HCT116 (cell line): ENCODE measurements around the gene GPC5. TPM values are rescaled to one million over a fixed set of nuclear protein-coding genes. Genes with fewer than 3 reads are reported as not detected.

Experiments
- ATAC-seq: fragments of 200-7000 bp; cut with Tn5 transposase; 2 replicates; pipeline ENCODE4 v1.9.1; 2020; ENCODE audit warnings: mild to moderate bottlenecking, moderate library complexity
- BruUV-seq: library from RNA; stranded (reverse); fragments of 400-500 nt; replicated peaks from 2 replicates; lab custom pipeline; 2021; lab: Mats Ljungman, UMichigan
- CTCF ChIA-PET: fragments of 300-600 bp; sonication (Branson Sonifier 250); formaldehyde crosslinking; loops from one replicate; lab custom pipeline; 2021; ENCODE audit warnings: antibody characterized with exemption; lab: Charles Lee
- POLR2A ChIA-PET: fragments of 300-600, 350-600 bp; sonication (Branson Sonifier 250); formaldehyde crosslinking; loops from one replicate; lab custom pipeline; 2021; ENCODE audit warnings: antibody characterized with exemption; lab: Charles Lee
- RAD21 ChIA-PET, 2 experiments: fragments of 300-600 bp; sonication (Branson Sonifier 250); formaldehyde crosslinking; loops; one replicate each; lab custom pipeline; 2023; ENCODE audit warnings: low total read pairs in 2 of 2; ENCODE audit not compliant: uncharacterized antibody in 2 of 2, unreplicated experiment in 2 of 2, low non-redundant PET in 1 of 2; lab: Charles Lee
- DNase-seq: peaks from one replicate; pipeline ENCODE4 v3.0.0-alpha.2; 2010; ENCODE audit warnings: low read depth, low spot score
- H2AFZ ChIP-seq: fragments of 200-600 bp; shearing (Covaris generic), sonication (generic); 2 replicates; pipeline ENCODE4 v1.6.1; 2017; ENCODE audit warnings: low read depth, mixed run types, mixed read lengths, antibody characterized with exemption, low read length; ENCODE audit not compliant: poor library complexity, severe bottlenecking
- H3K27ac ChIP-seq: 2 replicates; pipeline ENCODE4 v1.5.1; 2012; ENCODE audit warnings: low read depth, low read length
- H3K27me3 ChIP-seq: fragments of 200-600 bp; sonication (generic); 2 replicates; pipeline ENCODE4 v1.6.1; 2016; ENCODE audit warnings: mixed run types, low read length, mixed read lengths; ENCODE audit not compliant: insufficient read depth
- H3K36me3 ChIP-seq, 2 experiments: fragments of 200-500 bp in 1 of 2; fragments of 200-600 bp in 1 of 2; sonication (Bioruptor generic) in 1 of 2; sonication (generic) in 1 of 2; 2 replicates each; pipeline versions ENCODE4 v1.5.1 to v1.6.1; 2014 to 2016; ENCODE audit warnings: low read length in 2 of 2, inconsistent platforms in 1 of 2, mixed read lengths in 1 of 2, mixed run types in 1 of 2; ENCODE audit not compliant: insufficient read depth in 2 of 2, control insufficient read depth in 1 of 2
- H3K4me1 ChIP-seq, 2 experiments: fragments of 200-600 bp in 1 of 2; sonication (generic) in 1 of 2; 2 replicates each; pipeline versions ENCODE4 v1.5.1 to v1.6.1; 2012 to 2017; ENCODE audit warnings: low read length in 2 of 2, inconsistent platforms in 1 of 2, mild to moderate bottlenecking in 1 of 2, mixed read lengths in 1 of 2, mixed run types in 1 of 2, moderate library complexity in 1 of 2; ENCODE audit not compliant: insufficient read depth in 2 of 2, control insufficient read depth in 1 of 2
- H3K4me2 ChIP-seq: fragments of 200-600 bp; sonication (generic); 2 replicates; pipeline ENCODE4 v1.6.1; 2017; ENCODE audit warnings: mixed run types, low read length, mixed read lengths
- H3K4me3 ChIP-seq, 2 experiments: fragments of 200-600 bp in 1 of 2; sonication (generic) in 1 of 2; replicated peaks in 1 of 2; 2 replicates each; pipeline ENCODE4 v1.5.1; 2011 to 2016; ENCODE audit warnings: low read length in 2 of 2, control low read depth in 1 of 2, low read depth in 1 of 2, mild to moderate bottlenecking in 1 of 2, mixed read lengths in 1 of 2, mixed run types in 1 of 2
- H3K79me2 ChIP-seq: fragments of 200-600 bp; sonication (generic); 2 replicates; pipeline ENCODE4 v1.6.1; 2017; ENCODE audit warnings: mild to moderate bottlenecking, mixed run types, low read length, moderate library complexity, mixed read lengths; ENCODE audit not compliant: insufficient read depth
- H3K9ac ChIP-seq: fragments of 200-600 bp; sonication (generic); 2 replicates; pipeline ENCODE4 v1.6.1; 2016; ENCODE audit warnings: low read length, mixed read lengths
- H3K9me2 ChIP-seq: fragments of 200-600 bp; sonication (generic), shearing (Covaris generic); 2 replicates; pipeline ENCODE4 v1.6.1; 2017; ENCODE audit warnings: mixed run types, mild to moderate bottlenecking, moderate library complexity; ENCODE audit not compliant: insufficient read depth
- H3K9me3 ChIP-seq, 2 experiments: fragments of 200-500 bp in 1 of 2; fragments of 200-600 bp in 1 of 2; sonication (Bioruptor generic) in 1 of 2; sonication (generic) in 1 of 2; 2 replicates each; pipeline ENCODE4 v1.6.1; 2014 to 2017; ENCODE audit warnings: low read length in 2 of 2, mixed read lengths in 2 of 2, inconsistent platforms in 1 of 2, low read depth in 1 of 2, mild to moderate bottlenecking in 1 of 2, mixed run types in 1 of 2, moderate library complexity in 1 of 2; ENCODE audit not compliant: control insufficient read depth in 1 of 2, insufficient read depth in 1 of 2
- H4K20me1 ChIP-seq: fragments of 200-600 bp; sonication (generic), shearing (Covaris generic); 2 replicates; pipeline ENCODE4 v1.6.1; 2017; ENCODE audit warnings: mixed run types, mild to moderate bottlenecking, moderate library complexity; ENCODE audit not compliant: insufficient read depth
- CEBPB ChIP-seq: IDR thresholded peaks from 2 replicates; pipeline ENCODE4 v1.6.1; 2012; ENCODE audit warnings: low read depth
- ELF1 ChIP-seq: IDR thresholded peaks from 2 replicates; pipeline ENCODE4 v1.6.1; 2012; ENCODE audit warnings: low read depth, borderline replicate concordance
- EZH2 ChIP-seq: fragments of 200-600 bp; sonication (generic); IDR thresholded peaks from 2 replicates; pipeline ENCODE4 v1.6.1; 2017; ENCODE audit warnings: antibody characterized with exemption, mixed run types
- EZH2phosphoT487 ChIP-seq: fragments of 200-600 bp; IDR thresholded peaks from 2 replicates; pipeline ENCODE4 v1.6.1; 2018; ENCODE audit warnings: antibody characterized with exemption, borderline replicate concordance
- FOSL1 ChIP-seq: IDR thresholded peaks from 2 replicates; pipeline ENCODE4 v1.6.1; 2012; ENCODE audit warnings: low read depth
- JUND ChIP-seq: IDR thresholded peaks from 2 replicates; pipeline ENCODE4 v1.6.1; 2012
- POLR2A ChIP-seq: IDR thresholded peaks from 2 replicates; pipeline ENCODE4 v1.7.0; 2011; ENCODE audit warnings: borderline replicate concordance; ENCODE audit not compliant: insufficient read depth, insufficient read length; ENCODE audit errors: extremely low read depth
- POLR2AphosphoS5 ChIP-seq: IDR thresholded peaks from 2 replicates; pipeline ENCODE4 v1.6.1; 2011; ENCODE audit warnings: mild to moderate bottlenecking, low read depth, low read length, moderate library complexity
- RAD21 ChIP-seq: IDR thresholded peaks from 2 replicates; pipeline ENCODE4 v1.6.1; 2012; ENCODE audit warnings: low read depth, mild to moderate bottlenecking
- SIN3A ChIP-seq: IDR thresholded peaks from 2 replicates; pipeline ENCODE4 v1.6.1; 2012; ENCODE audit warnings: low read depth
- SP1 ChIP-seq: IDR thresholded peaks from 2 replicates; pipeline ENCODE4 v1.6.1; 2012; ENCODE audit warnings: low read depth
- TCF7L2 ChIP-seq: IDR thresholded peaks from 2 replicates; pipeline ENCODE4 v1.7.0; 2011; ENCODE audit warnings: borderline replicate concordance, inconsistent platforms; ENCODE audit not compliant: insufficient read depth, insufficient read length; ENCODE audit errors: extremely low read depth
- YY1 ChIP-seq: IDR thresholded peaks from 2 replicates; pipeline ENCODE4 v1.6.1; 2011; ENCODE audit warnings: low read length, low read depth, moderate library complexity, mild to moderate bottlenecking; ENCODE audit not compliant: insufficient replicate concordance; ENCODE audit errors: extremely low read depth
- ZBTB33 ChIP-seq: IDR thresholded peaks from 2 replicates; pipeline ENCODE4 v1.6.1; 2011; ENCODE audit warnings: mild to moderate bottlenecking, low read length, moderate library complexity; ENCODE audit not compliant: insufficient replicate concordance; ENCODE audit errors: extremely low read depth
- ZFX ChIP-seq: fragments of 450-650 bp; IDR thresholded peaks from 2 replicates; pipeline ENCODE4 v1.6.1; 2017
- ZNF274 ChIP-seq: fragments of 200-500 bp; sonication (Bioruptor generic); IDR thresholded peaks from 2 replicates; pipeline ENCODE4 v1.6.1; 2014; ENCODE audit warnings: mild to moderate bottlenecking, low read depth, low read length, inconsistent platforms
- intact Hi-C: fragments of 100-400 bp; cut with micrococcal nuclease; formaldehyde crosslinking; loops from 2 replicates; pipeline ENCODE4 v1.10.0; 2022
- total RNA-seq: library from RNA; stranded (reverse); gene quantifications from one replicate; pipeline ENCODE4 v1.2.1, GENCODE V29; 2021; ENCODE audit not compliant: unreplicated experiment
- TF ChIP-seq, protein P1 (sequence below), 3 experiments: fragments of 200-600 bp in 1 of 3; sonication (generic) in 1 of 3; IDR thresholded peaks in 2 of 3; conservative IDR thresholded peaks in 1 of 3; 2 replicates each; pipeline ENCODE4 v1.5.1; 2012 to 2017; ENCODE audit warnings: low read depth in 2 of 3, low read length in 2 of 3, antibody characterized with exemption in 1 of 3, borderline replicate concordance in 1 of 3, control low read depth in 1 of 3, mild to moderate bottlenecking in 1 of 3, mixed read lengths in 1 of 3, mixed run types in 1 of 3, moderate library complexity in 1 of 3; ENCODE audit not compliant: insufficient read depth in 1 of 3
- TF ChIP-seq, protein P2 (sequence below): IDR thresholded peaks from 2 replicates; pipeline ENCODE4 v1.6.1; 2012
- TF ChIP-seq, protein P3 (sequence below): IDR thresholded peaks from 2 replicates; pipeline ENCODE4 v1.6.1; 2012

Gene GPC5
- total RNA-seq, 1 experiment from 2014 or later = not detected

DNA sequence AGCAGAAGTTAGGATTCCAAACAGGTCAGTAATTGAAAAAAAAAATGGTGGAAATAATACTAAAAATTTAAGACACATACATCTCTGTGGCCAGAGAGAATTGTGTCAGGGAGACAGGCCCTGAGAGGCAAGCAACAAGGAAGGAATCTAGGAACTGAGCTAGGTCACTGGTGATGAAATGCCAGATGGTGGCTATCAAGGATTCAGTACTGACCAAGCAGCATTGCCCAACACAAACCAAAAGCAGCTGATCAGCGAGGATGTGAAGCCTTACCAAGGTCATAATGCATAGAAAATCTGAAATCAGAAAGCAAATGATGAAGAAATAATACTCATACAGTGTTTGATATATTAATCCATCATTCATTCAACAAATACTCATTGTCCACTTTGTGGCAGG is 905.0 kb downstream of the GPC5 start:
- H3K9ac ChIP-seq = no peak overlapping the region
- no TSS peak for BruUV-seq
- no peak for ATAC-seq
- H3K27me3 ChIP-seq = no peaks in the 10 kb centered on the region
- H3K36me3 ChIP-seq = no peaks in the 10 kb centered on the region
- RAD21 ChIA-PET = no interaction called here
- H4K20me1 ChIP-seq = no peaks in the 10 kb centered on the region
- no peak overlapping the region for H3K27ac ChIP-seq
- POLR2A ChIA-PET = no interaction called here
- DNase-seq = no peak
- H3K4me2 ChIP-seq = no peak overlapping the region
- H3K79me2 ChIP-seq = no peaks in the 10 kb centered on the region
- H2AFZ ChIP-seq = no peak overlapping the region
- H3K9me2 ChIP-seq = no peaks in the 10 kb centered on the region
- H3K9me3 ChIP-seq = peaks cover 9 to 16% of the 10 kb centered on the region in 2 experiments; a peak in 2 of 4 replicates
- intact Hi-C loops = no loop called here
- no peak overlapping the region for H3K4me3 ChIP-seq
- CTCF ChIA-PET = no interaction called here
- H3K4me1 ChIP-seq = no peaks in the 10 kb centered on the region
- TF ChIP-seq RAD21 = no peak

- H3K4me3 ChIP-seq = no peak overlapping the region
- ChIA-PET CTCF (no interaction called here), POLR2A (no interaction called here), RAD21 (no interaction called here)
- no peak for DNase-seq
- ATAC-seq = no peak
- no peak overlapping the region for H3K9ac ChIP-seq
- H3K4me2 ChIP-seq = no peak overlapping the region
- no TSS peak for BruUV-seq
- no peaks in the 10 kb centered on the region for H4K20me1 ChIP-seq
- no peaks in the 10 kb centered on the region for H3K27me3 ChIP-seq
- H3K9me3 ChIP-seq = peaks cover 4 to 22% of the 10 kb centered on the region in 2 experiments; a peak in 2 of 4 replicates
- H3K27ac ChIP-seq = no peak overlapping the region
- no peaks in the 10 kb centered on the region for H3K4me1 ChIP-seq
- intact Hi-C loops = no loop called here
- no peak overlapping the region for H2AFZ ChIP-seq
- no peaks in the 10 kb centered on the region for H3K36me3 ChIP-seq
- H3K79me2 ChIP-seq = no peaks in the 10 kb centered on the region
- H3K9me2 ChIP-seq = no peaks in the 10 kb centered on the region
- TF ChIP-seq ELF1 (no peak), POLR2A (no peak), EZH2 (no peak), JUND (no peak), CEBPB (no peak), SIN3A (no peak), RAD21 (no peak), FOSL1 (no peak), YY1 (no peak), POLR2AphosphoS5 (no peak), TCF7L2 (no peak), ZNF274 (no peak), ZBTB33 (no peak), ZFX (no peak), EZH2phosphoT487 (no peak), SP1 (no peak)
- TF ChIP-seq, protein P1, sequence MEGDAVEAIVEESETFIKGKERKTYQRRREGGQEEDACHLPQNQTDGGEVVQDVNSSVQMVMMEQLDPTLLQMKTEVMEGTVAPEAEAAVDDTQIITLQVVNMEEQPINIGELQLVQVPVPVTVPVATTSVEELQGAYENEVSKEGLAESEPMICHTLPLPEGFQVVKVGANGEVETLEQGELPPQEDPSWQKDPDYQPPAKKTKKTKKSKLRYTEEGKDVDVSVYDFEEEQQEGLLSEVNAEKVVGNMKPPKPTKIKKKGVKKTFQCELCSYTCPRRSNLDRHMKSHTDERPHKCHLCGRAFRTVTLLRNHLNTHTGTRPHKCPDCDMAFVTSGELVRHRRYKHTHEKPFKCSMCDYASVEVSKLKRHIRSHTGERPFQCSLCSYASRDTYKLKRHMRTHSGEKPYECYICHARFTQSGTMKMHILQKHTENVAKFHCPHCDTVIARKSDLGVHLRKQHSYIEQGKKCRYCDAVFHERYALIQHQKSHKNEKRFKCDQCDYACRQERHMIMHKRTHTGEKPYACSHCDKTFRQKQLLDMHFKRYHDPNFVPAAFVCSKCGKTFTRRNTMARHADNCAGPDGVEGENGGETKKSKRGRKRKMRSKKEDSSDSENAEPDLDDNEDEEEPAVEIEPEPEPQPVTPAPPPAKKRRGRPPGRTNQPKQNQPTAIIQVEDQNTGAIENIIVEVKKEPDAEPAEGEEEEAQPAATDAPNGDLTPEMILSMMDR (IDR thresholded peaks at IDR 0.05 in 2 of 3, conservative IDR thresholded peaks at IDR 0.05 in 1 of 3; ENCODE audit: borderline replicate concordance in 1 of 3, insufficient read depth in 1 of 3, low read depth in 2 of 3, low read length in 2 of 3) = no peak
- TF ChIP-seq, protein P2, sequence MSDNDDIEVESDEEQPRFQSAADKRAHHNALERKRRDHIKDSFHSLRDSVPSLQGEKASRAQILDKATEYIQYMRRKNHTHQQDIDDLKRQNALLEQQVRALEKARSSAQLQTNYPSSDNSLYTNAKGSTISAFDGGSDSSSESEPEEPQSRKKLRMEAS = no peak
- TF ChIP-seq, protein P3, sequence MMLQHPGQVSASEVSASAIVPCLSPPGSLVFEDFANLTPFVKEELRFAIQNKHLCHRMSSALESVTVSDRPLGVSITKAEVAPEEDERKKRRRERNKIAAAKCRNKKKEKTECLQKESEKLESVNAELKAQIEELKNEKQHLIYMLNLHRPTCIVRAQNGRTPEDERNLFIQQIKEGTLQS = no peak
Measured at GRCh38 chr13:92307752-92308151, 909.3 kb downstream of the GPC5 start.
